Neural cell (in vitro differentiated cells): Measurements from ENCODE around the gene POFUT1. TPM values are rescaled to one million over a fixed set of nuclear protein-coding genes. Genes with fewer than 3 reads are reported as not detected.

Experiments
- H2AFZ ChIP-seq: fragments of 200-600, 300-800 bp; sonication (generic), shearing (Covaris generic); 2 replicates; pipeline ENCODE4 v1.6.0; 2014; ENCODE audit warnings: low read depth, mild to moderate bottlenecking, antibody characterized with exemption, low read length, moderate library complexity
- H3F3A ChIP-seq: fragments of 200-600 bp; shearing (Covaris generic); 2 replicates; pipeline ENCODE4 v1.6.1; 2016; ENCODE audit warnings: mild to moderate bottlenecking, moderate library complexity, mixed read lengths, antibody characterized with exemption, low read length; ENCODE audit not compliant: insufficient read depth, poor library complexity, severe bottlenecking
- H3K27ac ChIP-seq: fragments of 200-600, 300-800 bp; sonication (generic), shearing (Covaris generic); 2 replicates; pipeline ENCODE4 v1.5.1; 2014; ENCODE audit warnings: mild to moderate bottlenecking, low read length, moderate library complexity
- H3K27me3 ChIP-seq: fragments of 300-800, 200-600 bp; sonication (generic), shearing (Covaris generic); 2 replicates; pipeline ENCODE4 v1.6.0; 2014; ENCODE audit warnings: mild to moderate bottlenecking, low read depth, low read length, moderate library complexity; ENCODE audit not compliant: insufficient read depth
- H3K36me3 ChIP-seq: fragments of 300-800, 200-600 bp; sonication (generic), shearing (Covaris generic); 2 replicates; pipeline ENCODE4 v1.5.1; 2014; ENCODE audit warnings: mild to moderate bottlenecking, antibody characterized with exemption, low read length, moderate library complexity; ENCODE audit not compliant: insufficient read depth
- H3K4me2 ChIP-seq: fragments of 300-800, 200-600 bp; sonication (generic), shearing (Covaris generic); 2 replicates; pipeline ENCODE4 v1.6.0; 2014; ENCODE audit warnings: mild to moderate bottlenecking, low read length
- H3K4me3 ChIP-seq: fragments of 300-800, 200-600 bp; sonication (generic), shearing (Covaris generic); 2 replicates; pipeline ENCODE4 v1.5.1; 2014; ENCODE audit warnings: mild to moderate bottlenecking, low read length, moderate library complexity
- H3K79me2 ChIP-seq: fragments of 200-600 bp; shearing (Covaris generic); replicated peaks from 2 replicates; pipeline ENCODE4 v1.6.0; 2014; ENCODE audit warnings: mild to moderate bottlenecking, low read length, moderate library complexity; ENCODE audit not compliant: insufficient read depth
- H3K9ac ChIP-seq: fragments of 300-800, 200-600 bp; sonication (generic), shearing (Covaris generic); 2 replicates; pipeline ENCODE4 v1.6.1; 2016; ENCODE audit warnings: mild to moderate bottlenecking, low read length, mixed read lengths
- H3K9me2 ChIP-seq: fragments of 200-600 bp; shearing (Covaris generic); 2 replicates; pipeline ENCODE4 v1.6.1; 2016; ENCODE audit warnings: mild to moderate bottlenecking, low read length, mixed read lengths; ENCODE audit not compliant: insufficient read depth
- H3K9me3 ChIP-seq: fragments of 200-600, 300-800 bp; sonication (generic), shearing (Covaris generic); 2 replicates; pipeline ENCODE4 v1.6.1; 2016; ENCODE audit warnings: mild to moderate bottlenecking, mixed run types, low read length, moderate library complexity, mixed read lengths
- H4K20me1 ChIP-seq: fragments of 200-600 bp; shearing (Covaris generic); 2 replicates; pipeline ENCODE4 v1.6.1; 2016; ENCODE audit warnings: mild to moderate bottlenecking, mixed run types; ENCODE audit not compliant: insufficient read depth
- EP300 ChIP-seq: fragments of 450-650 bp; conservative IDR thresholded peaks from 2 replicates; pipeline ENCODE4 v1.6.1; 2014; ENCODE audit warnings: antibody characterized with exemption, mild to moderate bottlenecking, moderate library complexity; ENCODE audit not compliant: poor library complexity, severe bottlenecking
- EZH2 ChIP-seq: fragments of 200-600, 300-800 bp; shearing (Covaris generic), sonication (generic); IDR thresholded peaks from 2 replicates; pipeline ENCODE4 v1.6.1; 2014; ENCODE audit warnings: antibody characterized with exemption, low read length, borderline replicate concordance, mild to moderate bottlenecking; ENCODE audit not compliant: insufficient read depth, poor library complexity, severe bottlenecking
- MXI1 ChIP-seq: fragments of 450-650 bp; conservative IDR thresholded peaks from 2 replicates; pipeline ENCODE4 v1.6.1; 2014; ENCODE audit warnings: antibody characterized with exemption, mild to moderate bottlenecking; ENCODE audit not compliant: poor library complexity, severe bottlenecking
- POLR2AphosphoS5 ChIP-seq: IDR thresholded peaks from 2 replicates; pipeline ENCODE4 v1.6.1; 2012
- RAD21 ChIP-seq: fragments of 450-650 bp; conservative IDR thresholded peaks from 2 replicates; pipeline ENCODE4 v1.6.1; 2014; ENCODE audit warnings: antibody characterized with exemption, mild to moderate bottlenecking, moderate library complexity
- SMC3 ChIP-seq: fragments of 450-650 bp; conservative IDR thresholded peaks from 2 replicates; pipeline ENCODE4 v1.6.1; 2014; ENCODE audit warnings: antibody characterized with exemption, mild to moderate bottlenecking, moderate library complexity; ENCODE audit not compliant: poor library complexity
- TAF1 ChIP-seq: IDR thresholded peaks from 2 replicates; pipeline ENCODE4 v1.6.1; 2012; ENCODE audit warnings: low read depth
- polyA plus RNA-seq: library from polyadenylated mRNA; depleted of rRNA; stranded (reverse); fragments of >200 nt; gene quantifications from 2 replicates; pipeline ENCODE4 v1.2.3, GENCODE V29; 2014
- TF ChIP-seq, protein P1 (sequence below): fragments of 450-650 bp; IDR thresholded peaks from 2 replicates; pipeline ENCODE4 v1.5.1; 2014; ENCODE audit warnings: antibody characterized with exemption, mild to moderate bottlenecking, moderate library complexity; ENCODE audit not compliant: poor library complexity, severe bottlenecking
- TF ChIP-seq, protein P2 (sequence below): IDR thresholded peaks from 2 replicates; pipeline ENCODE4 v1.6.1; 2012; ENCODE audit warnings: borderline replicate concordance

Gene POFUT1
- polyA plus RNA-seq, 1 donor from 2014 or later = 14.0 TPM

DNA sequence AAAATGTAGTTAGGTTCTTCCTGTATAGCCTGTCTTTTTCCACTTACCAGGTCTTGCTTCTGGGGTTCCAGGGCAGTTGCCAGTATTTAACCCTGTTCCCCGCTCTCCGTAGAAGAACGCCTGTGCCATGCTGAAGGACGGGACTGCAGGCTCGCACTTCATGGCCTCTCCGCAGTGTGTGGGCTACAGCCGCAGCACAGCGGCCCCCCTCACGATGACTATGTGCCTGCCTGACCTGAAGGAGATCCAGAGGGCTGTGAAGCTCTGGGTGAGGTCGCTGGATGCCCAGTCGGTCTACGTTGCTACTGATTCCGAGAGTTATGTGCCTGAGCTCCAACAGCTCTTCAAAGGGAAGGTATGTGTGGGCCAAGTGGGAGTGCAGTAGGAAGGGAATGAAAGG lies 23.0 kb downstream of the POFUT1 start:
- no peaks in the 10 kb centered on the region for H3K9me2 ChIP-seq
- no peak overlapping the region for H3K9ac ChIP-seq
- no peak overlapping the region for H2AFZ ChIP-seq
- no peaks in the 10 kb centered on the region for H3K27me3 ChIP-seq
- no peaks in the 10 kb centered on the region for H3K9me3 ChIP-seq
- no peak overlapping the region for H3K27ac ChIP-seq
- H3F3A ChIP-seq = no peaks in the 10 kb centered on the region
- TF ChIP-seq, protein P1, sequence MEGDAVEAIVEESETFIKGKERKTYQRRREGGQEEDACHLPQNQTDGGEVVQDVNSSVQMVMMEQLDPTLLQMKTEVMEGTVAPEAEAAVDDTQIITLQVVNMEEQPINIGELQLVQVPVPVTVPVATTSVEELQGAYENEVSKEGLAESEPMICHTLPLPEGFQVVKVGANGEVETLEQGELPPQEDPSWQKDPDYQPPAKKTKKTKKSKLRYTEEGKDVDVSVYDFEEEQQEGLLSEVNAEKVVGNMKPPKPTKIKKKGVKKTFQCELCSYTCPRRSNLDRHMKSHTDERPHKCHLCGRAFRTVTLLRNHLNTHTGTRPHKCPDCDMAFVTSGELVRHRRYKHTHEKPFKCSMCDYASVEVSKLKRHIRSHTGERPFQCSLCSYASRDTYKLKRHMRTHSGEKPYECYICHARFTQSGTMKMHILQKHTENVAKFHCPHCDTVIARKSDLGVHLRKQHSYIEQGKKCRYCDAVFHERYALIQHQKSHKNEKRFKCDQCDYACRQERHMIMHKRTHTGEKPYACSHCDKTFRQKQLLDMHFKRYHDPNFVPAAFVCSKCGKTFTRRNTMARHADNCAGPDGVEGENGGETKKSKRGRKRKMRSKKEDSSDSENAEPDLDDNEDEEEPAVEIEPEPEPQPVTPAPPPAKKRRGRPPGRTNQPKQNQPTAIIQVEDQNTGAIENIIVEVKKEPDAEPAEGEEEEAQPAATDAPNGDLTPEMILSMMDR = no peak
- TF ChIP-seq POLR2AphosphoS5 = no peak
- TF ChIP-seq TAF1 = no peak
- TF ChIP-seq, protein P2, sequence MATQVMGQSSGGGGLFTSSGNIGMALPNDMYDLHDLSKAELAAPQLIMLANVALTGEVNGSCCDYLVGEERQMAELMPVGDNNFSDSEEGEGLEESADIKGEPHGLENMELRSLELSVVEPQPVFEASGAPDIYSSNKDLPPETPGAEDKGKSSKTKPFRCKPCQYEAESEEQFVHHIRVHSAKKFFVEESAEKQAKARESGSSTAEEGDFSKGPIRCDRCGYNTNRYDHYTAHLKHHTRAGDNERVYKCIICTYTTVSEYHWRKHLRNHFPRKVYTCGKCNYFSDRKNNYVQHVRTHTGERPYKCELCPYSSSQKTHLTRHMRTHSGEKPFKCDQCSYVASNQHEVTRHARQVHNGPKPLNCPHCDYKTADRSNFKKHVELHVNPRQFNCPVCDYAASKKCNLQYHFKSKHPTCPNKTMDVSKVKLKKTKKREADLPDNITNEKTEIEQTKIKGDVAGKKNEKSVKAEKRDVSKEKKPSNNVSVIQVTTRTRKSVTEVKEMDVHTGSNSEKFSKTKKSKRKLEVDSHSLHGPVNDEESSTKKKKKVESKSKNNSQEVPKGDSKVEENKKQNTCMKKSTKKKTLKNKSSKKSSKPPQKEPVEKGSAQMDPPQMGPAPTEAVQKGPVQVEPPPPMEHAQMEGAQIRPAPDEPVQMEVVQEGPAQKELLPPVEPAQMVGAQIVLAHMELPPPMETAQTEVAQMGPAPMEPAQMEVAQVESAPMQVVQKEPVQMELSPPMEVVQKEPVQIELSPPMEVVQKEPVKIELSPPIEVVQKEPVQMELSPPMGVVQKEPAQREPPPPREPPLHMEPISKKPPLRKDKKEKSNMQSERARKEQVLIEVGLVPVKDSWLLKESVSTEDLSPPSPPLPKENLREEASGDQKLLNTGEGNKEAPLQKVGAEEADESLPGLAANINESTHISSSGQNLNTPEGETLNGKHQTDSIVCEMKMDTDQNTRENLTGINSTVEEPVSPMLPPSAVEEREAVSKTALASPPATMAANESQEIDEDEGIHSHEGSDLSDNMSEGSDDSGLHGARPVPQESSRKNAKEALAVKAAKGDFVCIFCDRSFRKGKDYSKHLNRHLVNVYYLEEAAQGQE = no peak
- no peak for TF ChIP-seq EP300
- TF ChIP-seq MXI1 = no peak
- TF ChIP-seq EZH2 = no peak
- TF ChIP-seq RAD21 = no peak
- no peak for TF ChIP-seq SMC3
- no peak overlapping the region for H3K4me3 ChIP-seq
- H3K36me3 ChIP-seq = peaks cover 23% of the 10 kb centered on the region
- H4K20me1 ChIP-seq = no peaks in the 10 kb centered on the region
- no peaks in the 10 kb centered on the region for H3K79me2 ChIP-seq
- no peak overlapping the region for H3K4me2 ChIP-seq

DNA sequence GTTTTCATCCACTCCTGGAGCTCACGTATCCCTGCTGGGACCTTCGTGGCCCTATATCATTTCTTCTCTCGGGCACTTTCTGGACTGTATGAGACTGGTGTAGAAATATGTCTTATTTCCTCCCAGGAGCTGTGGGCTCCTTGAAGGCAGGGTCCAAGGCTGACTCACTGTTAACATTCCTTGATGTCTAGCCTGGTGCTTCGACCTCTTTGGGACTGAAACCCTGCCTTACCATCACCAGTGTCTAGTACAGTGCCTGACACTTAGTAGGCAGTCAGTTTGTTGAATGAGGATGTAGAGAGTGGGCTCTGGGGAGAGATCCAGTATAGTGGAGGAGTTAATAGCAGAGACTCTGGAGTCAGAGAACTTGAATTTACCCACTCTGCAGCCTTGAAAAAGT lies 23.6 kb downstream of the POFUT1 start:
- Histone ChIP-seq H3K4me2 (no peak overlapping the region), H3K27me3 (no peaks in the 10 kb centered on the region), H3K9me3 (no peaks in the 10 kb centered on the region), H3K27ac (no peak overlapping the region), H3K4me3 (no peak overlapping the region), H3K9me2 (no peaks in the 10 kb centered on the region), H3K79me2 (no peaks in the 10 kb centered on the region), H3K36me3 (peaks cover 23% of the 10 kb centered on the region), H3F3A (no peaks in the 10 kb centered on the region), H4K20me1 (no peaks in the 10 kb centered on the region), H3K9ac (no peak overlapping the region), H2AFZ (no peak overlapping the region)
- TF ChIP-seq, protein P1 = no peak
- TF ChIP-seq MXI1 = no peak
- no peak for TF ChIP-seq EZH2
- TF ChIP-seq, protein P2 = no peak
- TF ChIP-seq RAD21 = no peak
- TF ChIP-seq TAF1 = no peak
